IMR-90 (cell line): ENCODE data around the gene TFB1M. TPM values are rescaled to one million over a fixed set of nuclear protein-coding genes. Genes with fewer than 3 reads are reported as not detected.

Source experiments
- ATAC-seq: fragments of 200-7000 bp; cut with Tn5 transposase; 2 replicates; pipeline ENCODE4 v1.9.1; 2020; ENCODE audit warnings: low read depth, mild to moderate bottlenecking, moderate library complexity
- BruUV-seq: library from RNA; stranded (reverse); fragments of 400-500 nt; replicated peaks from 2 replicates; lab custom pipeline; 2021; lab: Mats Ljungman, UMichigan
- CTCF ChIA-PET: fragments of 300-600 bp; formaldehyde crosslinking; extraction: SDS; loops from one replicate; lab custom pipeline; 2021; ENCODE audit warnings: antibody characterized with exemption; lab: Yijun Ruan, JAX
- POLR2A ChIA-PET: fragments of 300-600 bp; sonication (Branson Sonifier 250); formaldehyde crosslinking; loops from one replicate; lab custom pipeline; 2022; ENCODE audit warnings: antibody characterized with exemption; ENCODE audit not compliant: unreplicated experiment; lab: Charles Lee
- DNase-seq: peaks from one replicate; pipeline ENCODE4 v3.0.0; 2013
- H2AFZ ChIP-seq: replicated peaks from 2 replicates; pipeline ENCODE3; 2013; ENCODE audit warnings: low read length, mild to moderate bottlenecking; ENCODE audit not compliant: poor library complexity
- H2AK5ac ChIP-seq: 2 replicates; pipeline ENCODE4 v1.6.1; 2013; ENCODE audit warnings: low read depth, low read length, inconsistent platforms
- H2AK9ac ChIP-seq: replicated peaks from 2 replicates; pipeline ENCODE3; 2013; ENCODE audit warnings: mild to moderate bottlenecking, low read depth, low read length, moderate library complexity; ENCODE audit not compliant: poor library complexity
- H2BK120ac ChIP-seq: 2 replicates; pipeline ENCODE4 v1.6.1; 2013; ENCODE audit warnings: low read depth, low read length, inconsistent platforms
- H2BK15ac ChIP-seq: 3 replicates; pipeline ENCODE4 v1.6.1; 2013; ENCODE audit warnings: low read depth, low read length, inconsistent platforms
- H2BK20ac ChIP-seq: 2 replicates; pipeline ENCODE4 v1.6.1; 2013; ENCODE audit warnings: low read depth, mild to moderate bottlenecking, inconsistent platforms, low read length, moderate library complexity
- H2BK5ac ChIP-seq: 2 replicates; pipeline ENCODE4 v1.6.1; 2013; ENCODE audit warnings: mild to moderate bottlenecking, low read depth, low read length, inconsistent platforms; ENCODE audit not compliant: poor library complexity, severe bottlenecking
- H3K14ac ChIP-seq: replicated peaks from 2 replicates; pipeline ENCODE4 v1.6.1; 2013; ENCODE audit warnings: low read depth, low read length, inconsistent platforms
- H3K18ac ChIP-seq: 2 replicates; pipeline ENCODE4 v1.6.1; 2013; ENCODE audit warnings: low read depth, low read length, control low read depth
- H3K23ac ChIP-seq: 2 replicates; pipeline ENCODE4 v1.6.1; 2013; ENCODE audit warnings: low read depth, low read length, inconsistent platforms
- H3K27ac ChIP-seq: 2 replicates; pipeline ENCODE4 v1.5.1; 2013; ENCODE audit warnings: mild to moderate bottlenecking, control low read depth, low read length; ENCODE audit not compliant: insufficient read depth
- H3K27me3 ChIP-seq: 2 replicates; pipeline ENCODE4 v1.6.1; 2013; ENCODE audit warnings: low read length; ENCODE audit not compliant: control insufficient read depth, insufficient read depth
- H3K36me3 ChIP-seq: 2 replicates; pipeline ENCODE4 v1.6.1; 2013; ENCODE audit warnings: low read length, mixed read lengths; ENCODE audit not compliant: control insufficient read depth, insufficient read depth
- H3K4ac ChIP-seq: 2 replicates; pipeline ENCODE4 v1.6.1; 2013; ENCODE audit warnings: low read depth, low read length, inconsistent platforms
- H3K4me1 ChIP-seq: 2 replicates; pipeline ENCODE4 v1.6.1; 2013; ENCODE audit warnings: low read length, mixed read lengths; ENCODE audit not compliant: control insufficient read depth, insufficient read depth
- H3K4me2 ChIP-seq: 2 replicates; pipeline ENCODE4 v1.6.1; 2013; ENCODE audit warnings: low read depth, mild to moderate bottlenecking, control low read depth, low read length, moderate library complexity
- H3K4me3 ChIP-seq: 2 replicates; pipeline ENCODE4 v1.5.1; 2013; ENCODE audit warnings: low read depth, mild to moderate bottlenecking, control low read depth, low read length, moderate library complexity; ENCODE audit not compliant: insufficient read depth
- H3K56ac ChIP-seq: 2 replicates; pipeline ENCODE4 v1.6.1; 2013; ENCODE audit warnings: low read length, inconsistent platforms; ENCODE audit not compliant: insufficient read depth; ENCODE audit errors: extremely low read depth
- H3K79me1 ChIP-seq, 2 experiments: 2 replicates each; pipeline ENCODE4 v1.6.1; 2013; ENCODE audit warnings: low read length in 2 of 2, inconsistent platforms in 1 of 2, low read depth in 1 of 2
- H3K9ac ChIP-seq: 2 replicates; pipeline ENCODE4 v1.6.1; 2013; ENCODE audit warnings: low read depth, low read length, control low read depth
- H3K9me1 ChIP-seq: 2 replicates; pipeline ENCODE4 v1.6.1; 2013; ENCODE audit warnings: low read length, inconsistent platforms; ENCODE audit not compliant: insufficient read depth
- H3K9me3 ChIP-seq: 2 replicates; pipeline ENCODE4 v1.6.1; 2013; ENCODE audit warnings: low read length; ENCODE audit not compliant: control insufficient read depth, insufficient read depth
- H4K20me1 ChIP-seq: 2 replicates; pipeline ENCODE4 v1.6.1; 2013; ENCODE audit warnings: low read length, inconsistent platforms; ENCODE audit not compliant: insufficient read depth
- H4K5ac ChIP-seq: 2 replicates; pipeline ENCODE4 v1.6.1; 2013; ENCODE audit warnings: mild to moderate bottlenecking, low read depth, low read length, control low read depth
- H4K8ac ChIP-seq, 2 experiments: 2 replicates each; pipeline ENCODE4 v1.6.1; 2013; ENCODE audit warnings: low read depth in 2 of 2, low read length in 2 of 2, control low read depth in 1 of 2, inconsistent platforms in 1 of 2
- H4K91ac ChIP-seq: 2 replicates; pipeline ENCODE4 v1.6.1; 2013; ENCODE audit warnings: low read depth, low read length, inconsistent platforms; ENCODE audit not compliant: insufficient read depth
- BHLHE40 ChIP-seq: fragments of 150-350 bp; IDR thresholded peaks from 2 replicates; pipeline ENCODE4 v1.6.1; 2016; ENCODE audit warnings: mild to moderate bottlenecking, low read depth, low read length
- FOS ChIP-seq: fragments of 150-350 bp; IDR thresholded peaks from 2 replicates; pipeline ENCODE4 v1.6.1; 2016; ENCODE audit warnings: low read depth, low read length
- MAZ ChIP-seq: IDR thresholded peaks from 2 replicates; pipeline ENCODE4 v1.6.1; 2012; ENCODE audit warnings: low read depth, mild to moderate bottlenecking, low read length, improper control_type of control experiment, moderate library complexity, borderline replicate concordance
- MXI1 ChIP-seq: IDR thresholded peaks from 2 replicates; pipeline ENCODE4 v1.6.1; 2012; ENCODE audit warnings: low read depth, mild to moderate bottlenecking, low read length, moderate library complexity, borderline replicate concordance
- POLR2A ChIP-seq: IDR thresholded peaks from 2 replicates; pipeline ENCODE4 v1.6.1; 2012; ENCODE audit warnings: mild to moderate bottlenecking, low read depth, low read length
- RAD21 ChIP-seq: IDR thresholded peaks from 2 replicates; pipeline ENCODE4 v1.6.1; 2012; ENCODE audit warnings: low read length, improper control_type of control experiment
- SMC3 ChIP-seq: fragments of 150-350 bp; IDR thresholded peaks from 2 replicates; pipeline ENCODE4 v1.6.1; 2016; ENCODE audit warnings: low read depth, mild to moderate bottlenecking, antibody characterized with exemption, low read length, moderate library complexity
- WGBS, 2 experiments: methylation state at CpG; one replicate each; pipeline versions ENCODE4 v1.1.5 to v1.1.7; 2013; ENCODE audit warnings: missing lambda C conversion rate in 2 of 2; ENCODE audit not compliant: insufficient read length in 1 of 2; ENCODE audit errors: extremely low coverage in 2 of 2; 5-methylcytosine and 5-hydroxymethylcytosine counted together
- dilution Hi-C: fragments of 300-500 bp; cut with HindIII; formaldehyde crosslinking; loops from one replicate; pipeline ENCODE4 v1.14.3; 2018; ENCODE audit warnings: low sequenced_read_pairs; ENCODE audit not compliant: unreplicated experiment
- in situ Hi-C: fragments of 300-500 bp; cut with MboI; formaldehyde crosslinking; loops from 3 replicates; pipeline ENCODE4 v1.14.3; 2019; ENCODE audit warnings: low sequenced_read_pairs, inconsistent platforms, mixed read lengths
- intact Hi-C: fragments of 100-400 bp; cut with micrococcal nuclease; formaldehyde crosslinking; loops from 2 replicates; pipeline ENCODE4 v1.10.0; 2022
- polyA plus RNA-seq, 3 experiments: library from polyadenylated mRNA; depleted of rRNA; stranded (reverse); fragments of >200 nt; gene quantifications; 2 replicates each; pipeline ENCODE4 v1.2.3, GENCODE V29; 2012; ENCODE audit warnings: low replicate concordance in 1 of 3
- total RNA-seq: library from RNA; depleted of rRNA; stranded (reverse); fragments of >200 nt; gene quantifications from 2 replicates; pipeline ENCODE4 v1.2.3, GENCODE V29; 2012
- TF ChIP-seq, protein P1 (sequence below): conservative IDR thresholded peaks from 2 replicates; pipeline ENCODE4 v1.5.1; 2012; ENCODE audit warnings: mild to moderate bottlenecking, low read depth, low read length, improper control_type of control experiment
- TF ChIP-seq, protein P2 (sequence below): fragments of 150-350 bp; IDR thresholded peaks from 2 replicates; pipeline ENCODE4 v1.6.1; 2017; ENCODE audit warnings: mild to moderate bottlenecking, antibody characterized with exemption, low read length, low read depth

The TFB1M gene
- total and polyA plus RNA-seq, 2 of the 4 experiments (the other 2 are of a cell fraction): 18.1 to 22.4 TPM

DNA sequence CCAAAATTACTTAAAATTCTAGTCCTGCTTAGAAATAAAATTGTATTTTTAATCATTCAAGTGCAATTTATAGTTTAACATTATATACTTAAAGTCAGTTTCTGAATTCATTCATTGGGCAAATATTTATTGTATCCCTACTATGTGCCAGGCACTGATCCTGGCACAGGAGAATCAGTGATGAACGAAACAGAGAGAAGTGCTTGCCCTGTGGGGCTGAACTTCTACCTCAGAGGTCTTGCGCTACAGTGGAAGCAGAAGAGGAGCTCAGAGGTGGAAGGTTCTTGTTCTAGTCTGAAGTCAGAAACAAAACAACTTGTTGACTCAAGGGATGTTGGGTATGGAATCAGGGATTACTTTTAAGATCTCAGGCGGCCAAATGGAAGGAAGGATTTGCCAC, 44.5 kb downstream of the TFB1M start:
- Histone ChIP-seq H3K23ac (no peak overlapping the region), H2BK15ac (no peak overlapping the region), H2BK120ac (no peak overlapping the region), H3K9ac (no peak overlapping the region), H4K91ac (no peak overlapping the region), H3K9me3 (no peaks in the 10 kb centered on the region), H3K14ac (no peak overlapping the region), H3K4me1 (peaks cover 12% of the 10 kb centered on the region), H3K4ac (no peak overlapping the region), H3K36me3 (no peaks in the 10 kb centered on the region; the same call in 1 of the 2 replicates), H2BK20ac (no peak overlapping the region), H2AK5ac (no peak overlapping the region), H3K27ac (no peak overlapping the region), H2BK5ac (no peak overlapping the region), H3K9me1 (peaks cover 3% of the 10 kb centered on the region; the same call in 1 of the 2 replicates), H3K27me3 (no peaks in the 10 kb centered on the region), H4K20me1 (0 out of 2 replicates have a peak, but pooled peaks cover 3% of the 10 kb centered on the region), H3K79me1 (peaks cover 19 to 34% of the 10 kb centered on the region in 2 experiments), H3K56ac (no peak overlapping the region), H3K18ac (no peak overlapping the region), H4K5ac (0 out of 2 replicates have a peak overlapping the region, but pooled peaks have one; percentile 42), H3K4me3 (no peak overlapping the region), H2AK9ac (no peak overlapping the region), H3K4me2 (no peak overlapping the region), H2AFZ (no peak overlapping the region), H4K8ac (no peak overlapping the region)
- BruUV-seq: no TSS peak
- ChIA-PET POLR2A (no interaction called here), CTCF (interaction anchor here (0.7 kb wide), 1 partner anchor 226 kb away, joined by 3 read pairs; no protein-coding TSS in a partner anchor)
- intact Hi-C loops: no loop called here
- DNase-seq: no peak
- WGBS, 2 experiments: 80% methylated on average over 1 of the region's 3 CpGs; no CpG with 5 or more reads in 1 of the 2 experiments
- TF ChIP-seq RAD21 (no peak), FOS (no peak), MXI1 (no peak), MAZ (no peak), SMC3 (no peak), POLR2A (no peak), BHLHE40 (no peak)
- TF ChIP-seq, protein P1, sequence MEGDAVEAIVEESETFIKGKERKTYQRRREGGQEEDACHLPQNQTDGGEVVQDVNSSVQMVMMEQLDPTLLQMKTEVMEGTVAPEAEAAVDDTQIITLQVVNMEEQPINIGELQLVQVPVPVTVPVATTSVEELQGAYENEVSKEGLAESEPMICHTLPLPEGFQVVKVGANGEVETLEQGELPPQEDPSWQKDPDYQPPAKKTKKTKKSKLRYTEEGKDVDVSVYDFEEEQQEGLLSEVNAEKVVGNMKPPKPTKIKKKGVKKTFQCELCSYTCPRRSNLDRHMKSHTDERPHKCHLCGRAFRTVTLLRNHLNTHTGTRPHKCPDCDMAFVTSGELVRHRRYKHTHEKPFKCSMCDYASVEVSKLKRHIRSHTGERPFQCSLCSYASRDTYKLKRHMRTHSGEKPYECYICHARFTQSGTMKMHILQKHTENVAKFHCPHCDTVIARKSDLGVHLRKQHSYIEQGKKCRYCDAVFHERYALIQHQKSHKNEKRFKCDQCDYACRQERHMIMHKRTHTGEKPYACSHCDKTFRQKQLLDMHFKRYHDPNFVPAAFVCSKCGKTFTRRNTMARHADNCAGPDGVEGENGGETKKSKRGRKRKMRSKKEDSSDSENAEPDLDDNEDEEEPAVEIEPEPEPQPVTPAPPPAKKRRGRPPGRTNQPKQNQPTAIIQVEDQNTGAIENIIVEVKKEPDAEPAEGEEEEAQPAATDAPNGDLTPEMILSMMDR: no peak
- TF ChIP-seq, protein P2, sequence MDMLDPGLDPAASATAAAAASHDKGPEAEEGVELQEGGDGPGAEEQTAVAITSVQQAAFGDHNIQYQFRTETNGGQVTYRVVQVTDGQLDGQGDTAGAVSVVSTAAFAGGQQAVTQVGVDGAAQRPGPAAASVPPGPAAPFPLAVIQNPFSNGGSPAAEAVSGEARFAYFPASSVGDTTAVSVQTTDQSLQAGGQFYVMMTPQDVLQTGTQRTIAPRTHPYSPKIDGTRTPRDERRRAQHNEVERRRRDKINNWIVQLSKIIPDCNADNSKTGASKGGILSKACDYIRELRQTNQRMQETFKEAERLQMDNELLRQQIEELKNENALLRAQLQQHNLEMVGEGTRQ: no peak
- dilution Hi-C loops: no loop called here
- in situ Hi-C loops: no loop called here
- no peak for ATAC-seq
